GM13977 (cell line): ENCODE data around the gene DYNC1LI2.

Experiments used
- DNase-seq: peaks from one replicate; pipeline ENCODE4 v3.0.0; 2012; ENCODE audit warnings: low spot score
- in situ Hi-C: fragments of 300-500 bp; cut with MboI; formaldehyde crosslinking; loops from one replicate; pipeline ENCODE4 v1.12.0; 2022; ENCODE audit warnings: low sequenced_read_pairs, low pct_unique_long_range_greater_than_20kb, mixed read lengths, inconsistent platforms; ENCODE audit not compliant: unreplicated experiment
- TF ChIP-seq, protein P1 (sequence below): IDR thresholded peaks from 2 replicates; pipeline ENCODE4 v1.5.1; 2012; ENCODE audit warnings: mild to moderate bottlenecking, control low read depth; ENCODE audit not compliant: insufficient read depth; ENCODE audit errors: extremely low read depth, missing control alignments

DYNC1LI2 gene

DNA sequence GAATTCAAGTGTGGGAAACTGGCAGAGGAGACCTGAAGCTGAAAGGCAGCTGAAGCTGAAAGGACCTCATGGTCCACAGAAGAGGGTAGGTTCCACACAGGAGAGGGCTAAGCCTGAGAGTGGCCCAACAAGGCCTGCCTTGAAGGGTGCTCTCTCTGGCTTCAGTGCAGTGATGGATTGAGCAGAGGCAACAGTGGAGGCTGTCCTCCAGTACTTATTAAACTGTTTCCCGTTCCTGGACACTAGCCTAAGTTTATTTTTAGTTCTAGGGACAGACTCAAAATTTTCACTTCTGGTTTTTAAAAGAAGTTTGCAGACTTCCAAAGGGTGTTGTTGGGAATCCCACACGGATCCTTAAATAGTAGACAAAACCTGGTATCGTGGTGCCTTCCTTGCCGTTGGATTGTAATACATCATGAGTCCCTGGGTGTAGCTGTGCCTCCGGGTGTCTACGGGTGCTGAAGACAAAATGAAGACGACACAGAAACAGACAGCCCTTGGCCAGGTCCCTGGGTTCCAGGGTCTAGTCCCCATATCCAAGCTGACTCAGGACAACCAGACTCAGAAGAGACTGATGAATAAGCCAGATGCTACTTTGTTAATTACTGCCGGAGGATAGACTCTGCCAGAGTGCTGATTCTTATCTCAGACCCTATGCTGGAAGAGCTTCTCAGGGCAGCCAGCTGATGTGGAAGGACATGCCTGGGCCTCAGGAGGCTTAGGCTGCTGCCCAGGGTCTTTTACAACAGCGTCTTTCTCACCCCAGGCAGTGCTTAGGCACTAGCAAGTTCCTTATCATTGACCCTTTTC, 47.8 kb downstream of the DYNC1LI2 start:
- TF ChIP-seq, protein P1, sequence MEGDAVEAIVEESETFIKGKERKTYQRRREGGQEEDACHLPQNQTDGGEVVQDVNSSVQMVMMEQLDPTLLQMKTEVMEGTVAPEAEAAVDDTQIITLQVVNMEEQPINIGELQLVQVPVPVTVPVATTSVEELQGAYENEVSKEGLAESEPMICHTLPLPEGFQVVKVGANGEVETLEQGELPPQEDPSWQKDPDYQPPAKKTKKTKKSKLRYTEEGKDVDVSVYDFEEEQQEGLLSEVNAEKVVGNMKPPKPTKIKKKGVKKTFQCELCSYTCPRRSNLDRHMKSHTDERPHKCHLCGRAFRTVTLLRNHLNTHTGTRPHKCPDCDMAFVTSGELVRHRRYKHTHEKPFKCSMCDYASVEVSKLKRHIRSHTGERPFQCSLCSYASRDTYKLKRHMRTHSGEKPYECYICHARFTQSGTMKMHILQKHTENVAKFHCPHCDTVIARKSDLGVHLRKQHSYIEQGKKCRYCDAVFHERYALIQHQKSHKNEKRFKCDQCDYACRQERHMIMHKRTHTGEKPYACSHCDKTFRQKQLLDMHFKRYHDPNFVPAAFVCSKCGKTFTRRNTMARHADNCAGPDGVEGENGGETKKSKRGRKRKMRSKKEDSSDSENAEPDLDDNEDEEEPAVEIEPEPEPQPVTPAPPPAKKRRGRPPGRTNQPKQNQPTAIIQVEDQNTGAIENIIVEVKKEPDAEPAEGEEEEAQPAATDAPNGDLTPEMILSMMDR, result no peak
- in situ Hi-C loops, result no loop called here
- DNase-seq, result no peak

DNA sequence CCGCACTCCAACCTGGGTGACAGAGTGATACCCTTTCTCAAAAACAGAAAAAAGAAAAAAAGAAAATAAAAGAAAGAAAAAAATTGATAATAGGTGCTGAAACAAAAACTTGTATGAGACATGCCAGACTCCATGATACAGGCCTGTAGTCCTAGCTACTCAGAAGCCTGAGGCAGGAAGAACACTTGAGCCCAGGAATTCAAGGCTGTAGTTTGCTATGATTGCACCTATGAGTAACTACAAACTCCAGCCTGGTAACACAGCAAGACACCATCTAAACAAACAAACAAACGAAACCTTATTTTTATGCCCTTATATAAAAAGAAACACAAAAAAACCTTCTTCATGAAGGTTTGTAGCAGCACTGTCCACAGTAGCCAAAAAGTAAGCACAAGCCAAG, 49.9 kb downstream of the DYNC1LI2 start:
- in situ Hi-C loops, result no loop called here
- TF ChIP-seq, protein P1, result no peak
- DNase-seq, result no peak

DNA sequence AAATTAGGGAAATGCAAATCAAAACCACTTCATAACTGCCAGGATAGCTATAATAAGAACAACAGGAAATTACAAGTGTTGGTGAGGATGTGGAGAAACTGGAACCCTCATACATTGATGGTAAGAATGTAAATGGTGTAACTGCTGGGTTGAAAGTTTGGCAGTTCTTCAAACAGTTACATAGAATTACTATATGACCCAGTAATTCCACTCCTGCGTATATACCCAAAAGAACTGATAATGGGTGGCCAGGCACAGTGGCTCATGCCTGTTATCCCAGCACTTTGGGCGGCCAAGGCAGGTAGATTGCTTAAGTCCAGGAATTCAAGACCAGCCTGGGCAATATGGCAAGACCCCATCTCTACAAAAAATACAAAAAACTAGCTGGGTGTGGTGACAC, 50.4 kb downstream of the DYNC1LI2 start:
- TF ChIP-seq, protein P1, result no peak
- in situ Hi-C loops, result no loop called here
- DNase-seq, result no peak

DNA sequence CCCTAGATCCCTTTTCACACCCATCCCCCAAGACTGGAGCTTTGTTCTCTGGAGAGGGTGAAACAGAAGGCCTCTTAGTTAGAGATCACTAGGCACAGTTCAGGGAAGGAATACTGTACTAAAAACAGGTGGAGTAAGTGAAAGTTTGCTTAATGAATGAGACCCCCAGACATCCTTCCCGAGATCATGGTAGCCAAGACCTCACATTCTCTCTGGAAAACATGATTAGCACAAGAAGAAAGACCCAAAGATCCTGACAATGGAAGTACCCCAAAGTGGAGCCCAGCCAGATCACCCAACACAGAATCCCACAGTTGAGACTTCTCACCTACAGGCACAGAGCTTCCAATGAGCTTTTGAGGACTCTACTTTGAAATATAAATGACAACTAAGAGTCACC, 51.5 kb downstream of the DYNC1LI2 start:
- in situ Hi-C loops, result no loop called here
- no peak for DNase-seq
- TF ChIP-seq, protein P1, result no peak

DNA sequence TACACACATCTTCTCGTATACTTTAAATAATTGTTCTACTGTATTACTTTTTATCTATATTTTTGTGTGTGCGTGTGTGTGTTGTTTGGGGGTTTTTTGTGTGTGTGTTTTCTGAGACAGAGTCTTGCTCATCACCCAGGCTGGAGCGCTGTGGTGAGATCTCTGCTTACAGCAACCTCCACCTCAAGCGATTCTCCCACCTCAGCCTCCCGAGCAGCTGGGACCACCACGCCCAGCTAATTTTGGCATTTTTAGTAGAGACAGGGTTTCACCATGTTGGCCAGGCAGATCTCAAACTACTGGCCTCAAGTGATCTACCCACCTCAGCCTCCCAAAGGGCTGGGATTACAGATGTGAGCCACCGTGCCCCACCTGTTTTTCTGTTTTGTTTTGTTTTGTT, 53.4 kb downstream of the DYNC1LI2 start:
- in situ Hi-C loops, result no loop called here
- TF ChIP-seq, protein P1, result no peak
- no peak for DNase-seq

DNA sequence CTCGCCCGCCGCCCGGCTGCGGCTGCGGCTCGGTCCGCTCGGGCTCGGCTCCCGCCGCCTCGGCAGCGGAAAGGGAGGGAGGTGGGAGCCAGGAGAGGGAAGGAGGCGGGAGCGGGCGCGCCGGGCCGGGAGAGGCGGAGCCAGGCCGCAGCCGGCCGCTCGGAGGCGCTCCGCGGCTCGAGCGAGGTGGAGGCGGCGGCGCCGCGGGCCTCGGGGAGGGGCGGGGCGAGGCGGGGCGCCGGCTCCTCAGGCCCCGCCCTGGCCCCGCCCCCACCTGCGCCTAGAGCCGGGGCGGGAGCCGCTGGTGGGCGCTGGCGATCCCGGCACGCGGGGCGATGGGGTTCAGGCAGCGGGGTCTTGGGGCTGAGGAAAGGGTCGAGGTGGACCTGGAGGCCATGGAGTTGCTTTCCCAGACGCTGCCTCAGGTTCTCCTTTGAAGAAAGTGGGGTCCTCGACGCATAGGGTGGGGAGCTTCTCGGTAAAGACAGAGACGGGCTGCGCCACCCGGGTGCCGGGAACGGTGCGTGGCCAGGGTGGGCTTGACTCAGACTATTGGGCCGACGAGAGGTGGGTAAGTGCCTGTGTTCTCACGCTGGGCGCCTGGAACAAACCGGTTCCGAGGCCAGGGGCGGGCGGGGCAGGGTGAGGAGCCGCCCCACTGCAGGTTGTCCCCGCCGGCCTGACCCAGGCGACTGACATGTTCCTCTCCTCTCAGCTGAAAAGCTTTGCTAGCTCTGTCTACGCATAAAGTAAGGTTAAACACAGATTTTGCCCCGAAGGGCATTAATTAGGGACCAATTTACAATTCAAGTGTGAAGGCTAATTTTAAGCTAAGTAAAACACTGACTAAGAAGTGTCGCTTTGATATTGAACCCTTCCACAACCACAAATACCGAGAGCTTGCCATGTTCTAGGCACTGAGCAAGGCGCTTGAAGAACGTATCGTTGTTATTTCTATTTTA, 54.5 kb downstream of the DYNC1LI2 start, which contains the start of gene CMTM4:
Gene CMTM4 (minus strand): TSS at position 75 of the 962 bp plus-strand sequence. CDS start 218 bp downstream, outside the sequence.
- TF ChIP-seq, protein P1, result peak; percentile 49
- in situ Hi-C loops, result no loop called here
- peak; percentile 97 for DNase-seq
